A549 (cell line): ENCODE measurements around the gene GNRH2. TPM values are rescaled to one million over a fixed set of nuclear protein-coding genes. Genes with fewer than 3 reads are reported as not detected.

ENCODE experiments used
- ATAC-seq, 2 experiments: fragments of 200-7000 bp in 1 of 2; fragments of >200 bp in 1 of 2; cut with Nextera tagmentation in 1 of 2; cut with Tn5 transposase in 1 of 2; 3 replicates each; pipeline versions ENCODE4 v1.8.0 to v1.9.1; 2018 to 2020; ENCODE audit warnings: mild to moderate bottlenecking in 1 of 2, moderate library complexity in 1 of 2
- CTCF ChIA-PET: fragments of 300-600 bp; sonication (Branson Sonifier 250); formaldehyde crosslinking; extraction: SDS; loops from one replicate; lab custom pipeline; 2021; ENCODE audit warnings: antibody characterized with exemption, inconsistent platforms; lab: Yijun Ruan, JAX
- POLR2A ChIA-PET: fragments of 350-600 bp; formaldehyde crosslinking; extraction: SDS; loops from one replicate; lab custom pipeline; 2021; ENCODE audit warnings: antibody characterized with exemption, inconsistent platforms; lab: Yijun Ruan, JAX
- DNase-seq, 2 experiments: peaks; one replicate each; pipeline versions ENCODE4 v3.0.0 to v3.0.0-alpha.2; 2011 to 2016; ENCODE audit warnings: low read depth in 1 of 2, low spot score in 1 of 2
- FAIRE-seq: peaks from 2 replicates; lab custom pipeline; 2011; peaks lifted over from hg19 to GRCh38; lab: Jason Lieb, UNC
- H3K27ac ChIP-seq, 2 experiments: fragments of >200 bp; sonication (Bioruptor Twin); formaldehyde crosslinking; 3 replicates each; pipeline ENCODE4 v1.5.1; 2016 to 2017
- H3K4me1 ChIP-seq: fragments of >200 bp; sonication (Bioruptor Twin); formaldehyde crosslinking; 3 replicates; pipeline ENCODE4 v1.6.1; 2016
- H3K4me2 ChIP-seq: fragments of >200 bp; sonication (Bioruptor Twin); formaldehyde crosslinking; 3 replicates; pipeline ENCODE4 v1.6.1; 2016
- H3K4me3 ChIP-seq: fragments of >200 bp; sonication (Bioruptor Twin); formaldehyde crosslinking; 3 replicates; pipeline ENCODE4 v1.5.1; 2016
- H3K9me3 ChIP-seq: fragments of >200 bp; sonication (Bioruptor Twin); formaldehyde crosslinking; 3 replicates; pipeline ENCODE4 v1.6.1; 2016
- BCL3 ChIP-seq: fragments of >200 bp; sonication (Bioruptor Twin); formaldehyde crosslinking; IDR thresholded peaks from 3 replicates; pipeline ENCODE4 v1.6.1; 2016
- CBX2 ChIP-seq: fragments of 200-600 bp; sonication (generic); IDR thresholded peaks from 2 replicates; pipeline ENCODE4 v1.6.1; 2016; ENCODE audit warnings: low read depth, mild to moderate bottlenecking, borderline replicate concordance
- CBX8 ChIP-seq: fragments of 200-600 bp; sonication (generic); IDR thresholded peaks from 2 replicates; pipeline ENCODE4 v1.6.1; 2016
- CTCF ChIP-seq: fragments of >200 bp; sonication (Bioruptor Twin); formaldehyde crosslinking; IDR thresholded peaks from 3 replicates; pipeline ENCODE4 v1.5.1; 2016
- ELK1 ChIP-seq: fragments of 150-350 bp; IDR thresholded peaks from 2 replicates; pipeline ENCODE4 v1.6.1; 2014; ENCODE audit warnings: low read depth, mild to moderate bottlenecking, low read length
- FOSL2 ChIP-seq, 2 experiments: fragments of 450-650 bp in 1 of 2; fragments of >200 bp in 1 of 2; sonication (Bioruptor Twin) in 1 of 2; formaldehyde crosslinking; IDR thresholded peaks; 2 replicates each; pipeline versions ENCODE4 v1.5.0 to v1.6.1; 2016 to 2020; ENCODE audit warnings: mild to moderate bottlenecking in 1 of 2, moderate library complexity in 1 of 2
- HDAC2 ChIP-seq: fragments of 200-600 bp; sonication (generic); IDR thresholded peaks from 2 replicates; pipeline ENCODE4 v1.6.1; 2016
- HEYL ChIP-seq: fragments of 250-450 bp; sonication (Bioruptor Pico); IDR thresholded peaks from 2 replicates; pipeline ENCODE4 v1.8.0; 2021; ENCODE audit warnings: mild to moderate bottlenecking, moderate library complexity
- HMGXB4 ChIP-seq: fragments of 250-450 bp; sonication (Bioruptor Pico); IDR thresholded peaks from 2 replicates; pipeline ENCODE4 v1.5.0; 2021; ENCODE audit warnings: mild to moderate bottlenecking, moderate library complexity, borderline replicate concordance
- JUNB ChIP-seq: fragments of >200 bp; sonication (Bioruptor Twin); formaldehyde crosslinking; IDR thresholded peaks from 2 replicates; pipeline ENCODE4 v1.6.1; 2016
- KDM5A ChIP-seq: fragments of 200-600 bp; sonication (generic); IDR thresholded peaks from 2 replicates; pipeline ENCODE4 v1.6.1; 2016; ENCODE audit warnings: antibody characterized with exemption, mild to moderate bottlenecking
- MAFK ChIP-seq: fragments of 450-650 bp; IDR thresholded peaks from 2 replicates; pipeline ENCODE4 v1.6.1; 2014; ENCODE audit not compliant: partially characterized antibody
- MAX ChIP-seq: IDR thresholded peaks from 2 replicates; pipeline ENCODE4 v1.6.1; 2012
- PBX3 ChIP-seq: IDR thresholded peaks from 2 replicates; pipeline ENCODE4 v1.6.1; 2012
- POLR2A ChIP-seq: IDR thresholded peaks from 2 replicates; pipeline ENCODE4 v1.6.1; 2012; ENCODE audit warnings: mild to moderate bottlenecking, low read length
- RAD21 ChIP-seq, 2 experiments: fragments of >200 bp in 1 of 2; sonication (Bioruptor Twin) in 1 of 2; formaldehyde crosslinking in 1 of 2; IDR thresholded peaks in 1 of 2; conservative IDR thresholded peaks in 1 of 2; 2 replicates in 1 of 2; 3 replicates in 1 of 2; pipeline ENCODE4 v1.6.1; 2012 to 2018; ENCODE audit warnings: inconsistent platforms in 1 of 2
- RCOR1 ChIP-seq: fragments of 150-350 bp; IDR thresholded peaks from 2 replicates; pipeline ENCODE4 v1.6.1; 2014; ENCODE audit warnings: antibody characterized with exemption, low read length, low read depth
- RNF2 ChIP-seq: fragments of 200-600 bp; sonication (generic); IDR thresholded peaks from 2 replicates; pipeline ENCODE4 v1.6.1; 2016; ENCODE audit warnings: low read depth, mild to moderate bottlenecking, antibody characterized with exemption, moderate library complexity, borderline replicate concordance
- SMC3 ChIP-seq: fragments of >200 bp; sonication (Bioruptor Twin); formaldehyde crosslinking; IDR thresholded peaks from 3 replicates; pipeline ENCODE4 v1.6.1; 2018; ENCODE audit warnings: inconsistent platforms
- SREBF2 ChIP-seq: fragments of 450-650 bp; IDR thresholded peaks from 2 replicates; pipeline ENCODE4 v1.6.1; 2014; ENCODE audit warnings: mild to moderate bottlenecking, moderate library complexity
- TFCP2L1 ChIP-seq: fragments of 250-450 bp; sonication (Bioruptor Pico); IDR thresholded peaks from 2 replicates; pipeline ENCODE4 v1.5.0; 2021; ENCODE audit warnings: mild to moderate bottlenecking
- WGBS: methylation state at CpG from one replicate; pipeline ENCODE4 v1.1.6; 2017; ENCODE audit errors: missing lambda C conversion rate; 5-methylcytosine and 5-hydroxymethylcytosine counted together
- polyA plus RNA-seq, 4 experiments: library from polyadenylated mRNA; depleted of rRNA in 3 of 4; stranded (reverse); fragments of >200 nt; fragmentation: RNase III in 1 of 4; extraction: RNeasy Plus Mini Kit Qiagen cat#74134 plus additional on column Dnase treatment in 1 of 4; gene quantifications; 2 replicates in 3 of 4; 3 replicates in 1 of 4; pipeline ENCODE4 v1.2.3, GENCODE V29; 2011 to 2017

Gene GNRH2
- polyA plus RNA-seq, 2 of the 4 experiments (the other 2 are of a cell fraction), result 0.12 TPM; not detected in 1

- POLR2A ChIA-PET, result no interaction called here
- CTCF ChIA-PET, result interaction anchor here (0.7 to 2.9 kb wide), 4 partner anchors 9 to 66 kb away, joined by 4 to 25 read pairs (median 10); no protein-coding TSS in a partner anchor
- H3K27ac ChIP-seq, result peak overlapping the region in 1 of 2 experiments; percentile 54; a peak in 2 of 6 replicates
- H3K4me3 ChIP-seq, result no peak overlapping the region
- no peak for TF ChIP-seq HMGXB4 (CRISPR knock-in tag)
- TF ChIP-seq RCOR1, result no peak
- 71% methylated on average over 23 of the region's 23 CpGs for WGBS
- FAIRE-seq (no peak), ATAC-seq (no peak), DNase-seq (no peak)
- peaks cover 24% of the 10 kb centered on the region for H3K4me1 ChIP-seq
- H3K9me3 ChIP-seq, result no peaks in the 10 kb centered on the region
- H3K4me2 ChIP-seq, result no peak overlapping the region; the same call in 2 of the 3 replicates
Observed at GRCh38 chr20:3067139-3068014, 24.0 kb downstream of the GNRH2 start.

GRCh38 chr20:3068075-3068474 lies 24.7 kb downstream of the GNRH2 start:
- FAIRE-seq, result no peak
- no peak overlapping the region for H3K4me3 ChIP-seq
- ChIA-PET CTCF (interaction anchor here (1.8 to 2.9 kb wide), 3 partner anchors 10 to 47 kb away, joined by 7 to 25 read pairs (median 14); no protein-coding TSS in a partner anchor), POLR2A (no interaction called here)
- no peak overlapping the region for H3K27ac ChIP-seq
- no peak for TF ChIP-seq CBX8
- TF ChIP-seq RAD21 (conservative IDR thresholded peaks at IDR 0.05 in 1 of 2, IDR thresholded peaks at IDR 0.05 in 1 of 2), result no peak
- TF ChIP-seq SREBF2, result no peak
- 72% methylated on average over 8 of the region's 8 CpGs for WGBS
- H3K9me3 ChIP-seq, result no peaks in the 10 kb centered on the region
- no peak for DNase-seq
- H3K4me2 ChIP-seq, result no peak overlapping the region
- no peak for ATAC-seq
- H3K4me1 ChIP-seq, result peaks cover 24% of the 10 kb centered on the region

GRCh38 chr20:3068986-3069900 lies 25.8 kb downstream of the GNRH2 start:
- ChIA-PET POLR2A (no interaction called here), CTCF (interaction anchor here (0.9 to 2.9 kb wide), 7 partner anchors 9 to 68 kb away, joined by 3 to 25 read pairs (median 5); no protein-coding TSS in a partner anchor)
- peak overlapping the region; percentile 16; the same call in 1 of the 3 replicates for H3K4me2 ChIP-seq
- no peak overlapping the region for H3K4me3 ChIP-seq
- ATAC-seq (peak; percentile 75 to 80), DNase-seq (peak in 1 of 2 experiments; percentile 36), FAIRE-seq (no peak)
- H3K4me1 ChIP-seq, result peaks cover 24% of the 10 kb centered on the region
- 0 out of 6 replicates have a peak overlapping the region, but pooled peaks of 1 of the 2 experiments have one; percentile 2 for H3K27ac ChIP-seq
- WGBS, result 60% methylated on average over 8 of the region's 8 CpGs
- H3K9me3 ChIP-seq, result no peaks in the 10 kb centered on the region
- TF ChIP-seq POLR2A (no peak), RAD21 (conservative IDR thresholded peaks at IDR 0.05 in 1 of 2, IDR thresholded peaks at IDR 0.05 in 1 of 2) (peak in 1 of 2 experiments; percentile 33; a peak in 1 of 5 replicates), TFCP2L1 (CRISPR knock-in tag) (no peak), JUNB (no peak), CTCF (peak; percentile 22; the same call in 2 of the 3 replicates), RCOR1 (no peak), PBX3 (no peak), SMC3 (no peak), HDAC2 (no peak), RNF2 (no peak), CBX8 (no peak), BCL3 (no peak), KDM5A (no peak), MAFK (no peak), CBX2 (no peak), FOSL2 (IDR thresholded peaks at IDR 0.05) (peak; percentile 27; the same call in 1 of the 2 replicates), FOSL2 (CRISPR knock-in tag; IDR thresholded peaks at IDR 0.05) (peak; percentile 73), ELK1 (no peak), MAX (no peak), HEYL (CRISPR knock-in tag) (no peak)
